BLaER1 (cell line): Measurements from ENCODE around the gene SLC38A4.

Source experiments
- H3K27ac ChIP-seq: shearing (Covaris generic); formaldehyde crosslinking; 2 replicates; pipeline ENCODE4 v1.8.1; 2022
- H3K27me3 ChIP-seq: shearing (Covaris generic); formaldehyde crosslinking; 2 replicates; pipeline ENCODE4 v1.8.1; 2022
- H3K36me3 ChIP-seq: shearing (Covaris generic); formaldehyde crosslinking; 2 replicates; pipeline ENCODE4 v1.8.1; 2022
- H3K4me1 ChIP-seq: shearing (Covaris generic); formaldehyde crosslinking; 2 replicates; pipeline ENCODE4 v1.8.1; 2022
- H3K4me2 ChIP-seq: shearing (Covaris generic); formaldehyde crosslinking; 2 replicates; pipeline ENCODE4 v1.8.1; 2022
- H3K4me3 ChIP-seq: shearing (Covaris generic); formaldehyde crosslinking; 2 replicates; pipeline ENCODE4 v1.8.1; 2022
- H3K9ac ChIP-seq: shearing (Covaris generic); formaldehyde crosslinking; 2 replicates; pipeline ENCODE4 v1.8.1; 2022
- H3K9me3 ChIP-seq: shearing (Covaris generic); formaldehyde crosslinking; 2 replicates; pipeline ENCODE4 v1.8.1; 2022
- H4K20me1 ChIP-seq: shearing (Covaris generic); formaldehyde crosslinking; 2 replicates; pipeline ENCODE4 v1.8.1; 2022
- Cebpa-rat ChIP-seq: shearing (Covaris generic); IDR thresholded peaks from 2 replicates; pipeline ENCODE4 v1.8.1; 2022

SLC38A4 gene

DNA sequence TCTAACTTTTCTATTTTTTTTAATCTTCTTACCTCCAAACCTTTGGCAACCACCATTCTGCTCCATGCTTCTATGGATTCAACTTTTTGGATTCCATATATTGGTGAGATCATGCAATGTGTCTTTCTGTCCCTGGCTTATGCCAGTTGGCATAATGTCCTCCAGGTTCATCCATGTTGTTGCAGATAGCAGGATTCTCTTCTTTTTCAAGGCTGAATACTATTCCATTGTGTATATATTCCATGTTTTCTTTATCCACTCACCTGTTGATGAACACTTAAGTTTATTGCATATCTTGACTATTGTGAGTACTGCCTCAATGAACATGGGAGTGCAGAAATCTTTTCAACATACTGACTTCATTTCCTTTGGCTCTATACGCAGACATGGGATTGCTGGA, 21.2 kb upstream of the SLC38A4 start:
- no peak for TF ChIP-seq Cebpa-rat

DNA sequence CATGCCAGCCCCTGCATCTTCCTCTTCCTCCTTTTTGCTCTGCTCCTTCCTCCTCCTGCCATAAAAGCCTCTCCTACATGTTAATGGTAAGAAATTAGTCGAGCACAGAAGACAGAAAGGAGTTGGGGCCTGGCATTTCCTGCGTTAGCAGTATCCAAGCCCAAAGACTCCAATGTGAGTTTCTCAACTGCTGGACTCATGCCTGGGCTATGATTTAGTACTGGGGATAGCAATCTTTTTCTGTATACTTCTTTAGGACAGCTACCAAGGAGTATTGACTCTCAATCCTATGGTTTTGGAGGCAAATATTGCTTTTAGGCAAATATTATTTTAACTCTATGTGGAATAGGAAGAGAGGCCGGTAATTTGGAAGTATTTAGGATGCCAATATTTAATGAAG, 18.0 kb upstream of the SLC38A4 start:
- Histone ChIP-seq H3K4me3 (no peak overlapping the region), H3K4me1 (no peaks in the 10 kb centered on the region), H4K20me1 (no peaks in the 10 kb centered on the region), H3K27ac (no peak overlapping the region), H3K9ac (no peak overlapping the region), H3K4me2 (no peak overlapping the region), H3K27me3 (no peaks in the 10 kb centered on the region), H3K36me3 (no peaks in the 10 kb centered on the region), H3K9me3 (0 out of 2 replicates have a peak, but pooled peaks cover 4% of the 10 kb centered on the region)
- no peak for TF ChIP-seq Cebpa-rat

More for the DNA sequence above, 21.2 kb upstream of the SLC38A4 start:
- no peaks in the 10 kb centered on the region for H3K27me3 ChIP-seq
- H3K4me3 ChIP-seq: no peak overlapping the region
- H3K9ac ChIP-seq: no peak overlapping the region
- H3K27ac ChIP-seq: no peak overlapping the region
- H4K20me1 ChIP-seq: no peaks in the 10 kb centered on the region
- H3K9me3 ChIP-seq: 0 out of 2 replicates have a peak, but pooled peaks cover 4% of the 10 kb centered on the region
- no peak overlapping the region for H3K4me2 ChIP-seq
- no peaks in the 10 kb centered on the region for H3K36me3 ChIP-seq
- no peaks in the 10 kb centered on the region for H3K4me1 ChIP-seq

- Histone ChIP-seq H3K4me3 (no peak overlapping the region), H3K4me2 (no peak overlapping the region), H3K4me1 (no peaks in the 10 kb centered on the region), H3K36me3 (no peaks in the 10 kb centered on the region), H3K9me3 (no peaks in the 10 kb centered on the region), H3K27ac (no peak overlapping the region), H3K27me3 (no peaks in the 10 kb centered on the region), H3K9ac (no peak overlapping the region), H4K20me1 (no peaks in the 10 kb centered on the region)
- TF ChIP-seq Cebpa-rat: no peak
Observed at GRCh38 chr12:46841891-46842290, 16.1 kb upstream of the SLC38A4 start.

DNA sequence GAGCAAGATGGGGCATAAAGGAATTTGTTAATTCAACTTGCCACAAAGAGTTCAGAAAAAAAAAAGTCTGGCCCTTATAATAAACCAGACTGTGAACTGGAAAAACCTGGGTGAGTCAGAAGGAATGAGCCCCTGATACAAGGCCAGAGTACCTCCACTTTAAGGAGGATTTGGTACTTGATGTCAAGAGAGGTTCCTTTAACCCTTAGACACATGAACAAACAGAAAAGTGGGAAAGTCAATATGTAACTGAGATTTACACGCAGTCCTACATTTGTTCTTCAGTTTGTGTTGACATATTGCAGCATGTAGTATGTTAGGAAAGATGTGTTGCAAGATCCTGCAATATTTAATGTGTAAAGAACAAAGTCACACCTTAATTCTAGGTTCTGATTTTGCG, 14.2 kb upstream of the SLC38A4 start:
- no peaks in the 10 kb centered on the region for H3K27me3 ChIP-seq
- TF ChIP-seq Cebpa-rat: no peak
- H4K20me1 ChIP-seq: no peaks in the 10 kb centered on the region
- H3K4me2 ChIP-seq: no peak overlapping the region
- no peaks in the 10 kb centered on the region for H3K9me3 ChIP-seq
- H3K4me1 ChIP-seq: no peaks in the 10 kb centered on the region
- no peak overlapping the region for H3K27ac ChIP-seq
- H3K36me3 ChIP-seq: no peaks in the 10 kb centered on the region
- H3K4me3 ChIP-seq: no peak overlapping the region
- no peak overlapping the region for H3K9ac ChIP-seq

DNA sequence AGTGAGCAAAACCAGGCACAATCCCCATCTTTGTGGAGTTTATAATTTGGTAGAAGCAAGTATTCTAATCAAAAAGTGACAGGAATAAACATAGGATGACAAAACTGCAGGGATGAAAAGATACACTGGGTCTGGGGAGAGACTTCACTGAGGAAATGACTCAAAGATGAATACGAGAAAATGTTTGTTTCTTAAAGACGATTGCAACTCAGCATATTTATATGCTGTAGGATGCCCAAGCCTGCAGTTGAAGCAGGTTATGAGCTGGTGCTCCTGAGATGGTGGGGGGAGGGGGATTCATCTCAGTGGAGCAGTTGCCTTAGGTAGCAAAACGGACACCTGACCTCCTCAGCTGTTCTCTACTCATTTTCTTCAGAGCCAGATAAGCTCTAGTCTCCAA, 13.4 kb upstream of the SLC38A4 start:
- Histone ChIP-seq H3K36me3 (no peaks in the 10 kb centered on the region), H4K20me1 (no peaks in the 10 kb centered on the region)

DNA sequence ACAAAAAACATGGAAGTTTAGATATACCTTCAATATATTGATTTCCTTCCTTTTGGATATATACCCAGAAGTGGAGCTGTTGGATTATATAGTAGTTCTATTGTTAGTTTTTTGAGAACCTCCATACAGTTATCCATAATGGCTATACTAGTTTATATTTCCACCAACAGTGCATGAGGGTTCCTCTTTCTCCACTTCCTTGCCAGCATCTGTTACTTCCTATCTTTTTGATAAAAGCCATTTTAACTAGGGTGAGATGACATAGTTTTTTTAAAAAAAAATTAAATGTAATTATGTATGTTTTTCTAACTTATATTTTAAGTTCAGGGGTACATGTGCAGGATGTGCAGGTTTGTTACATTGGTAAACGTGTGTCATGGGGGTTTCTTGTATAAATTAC, 10.0 kb upstream of the SLC38A4 start:
- Histone ChIP-seq H4K20me1 (no peaks in the 10 kb centered on the region), H3K27me3 (no peaks in the 10 kb centered on the region), H3K27ac (no peak overlapping the region), H3K4me3 (no peak overlapping the region), H3K4me1 (no peaks in the 10 kb centered on the region), H3K9ac (no peak overlapping the region), H3K4me2 (no peak overlapping the region), H3K9me3 (peaks cover 13% of the 10 kb centered on the region), H3K36me3 (no peaks in the 10 kb centered on the region)
- TF ChIP-seq Cebpa-rat: no peak

More for the DNA sequence above, 13.4 kb upstream of the SLC38A4 start:
- Histone ChIP-seq H3K4me1 (no peaks in the 10 kb centered on the region), H3K4me2 (no peak overlapping the region), H3K9me3 (no peaks in the 10 kb centered on the region), H3K27me3 (no peaks in the 10 kb centered on the region), H3K27ac (no peak overlapping the region), H3K4me3 (no peak overlapping the region), H3K9ac (no peak overlapping the region)
- no peak for TF ChIP-seq Cebpa-rat

DNA sequence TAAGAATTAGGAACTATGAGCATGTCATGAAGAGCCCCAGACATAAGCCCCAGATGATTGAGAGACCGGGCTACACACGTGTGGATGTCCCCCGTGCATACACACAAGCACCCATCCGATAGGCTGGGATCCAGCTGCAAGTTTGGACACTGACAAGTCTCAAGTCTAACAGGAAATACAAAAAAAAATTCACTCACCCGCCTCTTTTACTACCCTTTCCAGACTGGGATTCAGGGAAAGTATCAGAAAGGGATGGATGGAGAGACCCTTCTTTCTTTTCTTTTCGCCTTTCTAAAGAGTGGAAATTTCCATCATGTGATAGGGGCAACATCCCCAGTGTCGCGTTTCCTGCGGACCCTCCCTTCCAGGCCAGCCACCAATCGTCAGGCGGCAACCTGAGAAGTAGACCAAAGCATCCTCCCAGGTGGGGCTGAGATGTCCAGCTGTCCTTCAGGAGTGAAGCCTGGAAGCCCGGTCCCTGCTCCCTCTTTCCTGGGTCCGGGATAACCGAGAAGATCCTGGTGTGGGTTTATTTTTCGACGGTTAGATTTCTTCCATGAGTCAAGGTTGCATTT, 6.4 kb upstream of the SLC38A4 start:
- Histone ChIP-seq H3K4me1 (no peaks in the 10 kb centered on the region), H3K27me3 (no peaks in the 10 kb centered on the region), H3K36me3 (no peaks in the 10 kb centered on the region), H3K4me2 (no peak overlapping the region), H3K9me3 (peaks cover 16% of the 10 kb centered on the region), H3K9ac (no peak overlapping the region), H3K27ac (no peak overlapping the region), H4K20me1 (no peaks in the 10 kb centered on the region), H3K4me3 (no peak overlapping the region)
- TF ChIP-seq Cebpa-rat: no peak

DNA sequence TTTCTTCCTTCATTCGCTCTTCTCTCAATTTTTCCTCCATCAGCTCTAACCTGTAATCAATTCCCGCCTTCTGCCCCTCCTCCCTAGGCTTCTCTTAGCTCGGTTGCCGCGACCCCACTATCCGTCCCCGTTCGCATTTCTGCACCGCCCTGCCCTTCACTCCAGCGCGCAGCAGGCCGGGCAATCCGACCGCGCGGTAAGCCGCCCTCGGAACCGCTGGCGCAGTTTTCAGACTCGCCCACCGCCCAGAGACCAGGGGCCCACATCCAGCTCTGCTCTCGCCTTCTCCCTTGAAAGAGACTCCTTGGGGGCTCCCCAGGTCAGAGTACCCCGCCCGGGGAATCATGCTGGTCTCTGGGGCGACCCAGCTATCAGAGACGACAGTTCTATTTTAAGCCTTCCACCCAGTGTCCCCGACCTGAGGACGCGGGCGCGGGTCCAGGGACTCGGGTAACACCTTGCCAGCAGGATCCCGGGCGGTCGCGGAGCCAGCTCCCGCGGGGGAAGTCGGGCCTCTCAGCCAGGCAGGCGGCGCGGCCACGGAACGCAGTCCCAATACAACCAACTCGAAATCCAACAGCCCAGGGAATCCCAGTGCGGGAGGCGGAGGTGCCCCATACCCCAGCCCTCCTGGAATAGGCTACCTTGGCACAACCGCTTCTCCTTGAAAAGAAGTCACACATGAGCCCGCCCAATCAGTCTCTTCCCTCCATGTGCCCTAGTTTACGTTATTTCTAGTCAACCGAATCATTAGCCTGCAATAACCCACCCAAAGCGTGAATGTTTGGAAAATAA, 5.7 kb upstream of the SLC38A4 start:
- H3K27me3 ChIP-seq: no peaks in the 10 kb centered on the region
- no peak overlapping the region for H3K27ac ChIP-seq
- H3K9me3 ChIP-seq: peaks cover 16% of the 10 kb centered on the region
- H3K4me3 ChIP-seq: no peak overlapping the region
- H3K4me2 ChIP-seq: no peak overlapping the region
- no peaks in the 10 kb centered on the region for H3K36me3 ChIP-seq
- H3K4me1 ChIP-seq: no peaks in the 10 kb centered on the region
- H3K9ac ChIP-seq: no peak overlapping the region
- no peak for TF ChIP-seq Cebpa-rat
- no peaks in the 10 kb centered on the region for H4K20me1 ChIP-seq

GRCh38 chr12:46830731-46831334, 5.0 kb upstream of the SLC38A4 start:
- Histone ChIP-seq H3K4me2 (no peak overlapping the region), H3K9me3 (peaks cover 16% of the 10 kb centered on the region), H3K27ac (no peak overlapping the region), H3K27me3 (no peaks in the 10 kb centered on the region), H3K36me3 (no peaks in the 10 kb centered on the region), H3K9ac (no peak overlapping the region), H4K20me1 (no peaks in the 10 kb centered on the region), H3K4me1 (no peaks in the 10 kb centered on the region), H3K4me3 (no peak overlapping the region)
- no peak for TF ChIP-seq Cebpa-rat

GRCh38 chr12:46824709-46825108, 1.1 kb downstream of the SLC38A4 start:
- no peaks in the 10 kb centered on the region for H3K27me3 ChIP-seq

More at GRCh38 chr12:46824709-46825108, 1.1 kb downstream of the SLC38A4 start:
- TF ChIP-seq Cebpa-rat: no peak
- Histone ChIP-seq H3K27ac (no peak overlapping the region), H3K4me1 (no peaks in the 10 kb centered on the region), H3K9ac (no peak overlapping the region), H3K4me2 (no peak overlapping the region), H3K36me3 (no peaks in the 10 kb centered on the region), H4K20me1 (no peaks in the 10 kb centered on the region), H3K4me3 (no peak overlapping the region), H3K9me3 (no peaks in the 10 kb centered on the region)
